ENCODE data around the gene ZDHHC24.
"Not testable (repeated sequence)": the region's sequence is repeated elsewhere in the genome, so short reads cannot be mapped to it uniquely, and the experiment has no call there.

Gene ZDHHC24

DNA sequence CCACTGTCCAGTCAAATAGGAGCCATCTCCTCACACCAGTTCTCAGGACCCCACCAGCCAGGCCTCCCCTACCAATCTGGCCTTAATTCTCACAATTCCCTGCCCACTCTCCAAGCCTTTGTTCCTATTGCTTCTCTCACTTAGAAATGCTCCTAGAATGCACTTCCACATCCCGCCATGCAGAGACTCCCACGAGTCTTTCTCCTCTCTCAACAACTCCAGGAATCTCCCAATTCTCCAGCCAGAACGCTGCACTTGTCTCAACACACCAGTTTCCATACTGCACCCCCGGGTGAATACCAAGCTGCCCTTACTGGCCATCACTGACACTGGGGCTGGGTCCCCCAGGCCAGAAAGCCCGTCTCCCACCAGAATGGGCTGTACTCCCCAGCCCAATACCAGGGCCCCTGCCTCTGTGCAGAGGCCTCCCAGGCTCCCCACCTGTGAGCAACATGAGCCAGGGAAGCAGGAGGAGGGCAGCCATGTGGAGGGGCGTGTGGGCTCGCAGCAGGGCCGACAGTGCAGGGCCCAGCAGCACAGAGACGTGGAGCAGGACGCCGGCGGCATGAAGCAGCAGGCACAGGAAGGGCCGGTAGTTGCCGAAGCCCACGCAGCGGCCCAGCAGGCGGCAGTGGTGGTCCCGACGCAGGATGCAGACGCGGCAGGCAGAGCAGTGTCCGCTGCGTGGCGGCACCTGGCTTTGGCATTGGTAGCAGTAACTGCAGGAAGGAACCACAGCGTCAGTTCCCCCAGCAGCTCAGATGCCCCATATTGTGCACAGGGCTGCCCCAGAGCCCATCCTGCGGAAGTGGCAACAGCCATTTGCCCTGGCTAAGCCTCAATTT lies 2.4 kb downstream of the ZDHHC24 start:
- no peak for DNase-seq

GRCh38 chr11:66542362-66542761 lies 3.5 kb downstream of the ZDHHC24 start:
- DNase-seq = no peak

- no peak for DNase-seq
Observed at GRCh38 chr11:66541892-66542291, 4.0 kb downstream of the ZDHHC24 start.

DNA sequence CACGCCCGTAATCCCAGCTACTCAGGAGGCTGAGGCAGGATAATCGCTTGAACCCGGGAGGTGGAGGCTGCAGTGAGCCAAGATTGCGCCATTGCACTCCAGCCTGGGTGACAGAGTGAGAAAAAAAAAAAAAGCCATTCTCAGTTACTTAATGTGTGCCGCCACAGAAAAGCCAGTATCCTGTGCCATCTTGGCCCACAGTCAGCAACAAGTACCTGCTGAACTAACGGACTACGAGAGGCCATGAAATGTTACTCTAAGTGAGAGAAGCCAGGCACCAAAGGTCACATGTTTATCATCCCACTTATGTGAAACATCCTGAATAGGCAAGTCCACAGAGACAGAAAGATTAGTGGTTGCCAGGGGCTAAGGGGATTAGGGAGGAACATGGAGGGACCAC lies 5.2 kb downstream of the ZDHHC24 start:
- DNase-seq = not testable (repeated sequence)

GRCh38 chr11:66539870-66540213 lies 6.0 kb downstream of the ZDHHC24 start:
- DNase-seq = no peak

DNA sequence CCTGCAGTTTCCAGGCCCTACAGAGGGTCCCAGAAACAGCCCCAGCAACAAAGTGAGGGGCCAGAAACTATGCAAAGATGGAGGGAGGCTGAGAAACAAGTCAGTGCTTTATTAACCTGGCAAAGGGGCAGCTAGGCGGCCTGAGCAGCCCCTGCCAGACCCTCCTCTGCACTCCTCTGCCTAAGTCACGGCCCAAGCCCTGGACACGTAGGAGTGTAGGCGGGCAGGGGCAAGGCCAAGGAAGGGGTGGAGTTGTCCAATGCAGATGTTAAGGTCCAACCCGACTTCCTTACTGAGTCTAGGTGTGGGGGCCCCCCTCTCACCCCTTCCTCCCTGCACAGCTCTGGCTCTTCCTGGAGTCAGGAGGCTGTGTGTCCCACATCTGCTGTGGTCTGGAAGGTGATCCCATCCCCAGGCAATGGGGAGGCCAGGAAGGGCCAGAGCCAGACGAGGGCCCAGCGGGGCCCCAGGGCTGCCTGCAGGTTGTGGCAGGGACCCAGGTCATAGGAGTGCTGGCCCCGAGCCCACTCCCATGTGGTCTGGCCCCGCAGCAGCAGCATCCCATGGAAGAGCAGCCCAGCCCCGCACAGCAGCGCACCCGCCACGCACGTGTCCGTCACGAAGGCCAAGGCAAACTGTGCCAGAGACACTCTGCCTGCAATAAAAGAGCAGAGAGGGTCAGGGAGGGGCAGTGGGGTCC lies 6.5 kb downstream of the ZDHHC24 start:
- DNase-seq = no peak

DNA sequence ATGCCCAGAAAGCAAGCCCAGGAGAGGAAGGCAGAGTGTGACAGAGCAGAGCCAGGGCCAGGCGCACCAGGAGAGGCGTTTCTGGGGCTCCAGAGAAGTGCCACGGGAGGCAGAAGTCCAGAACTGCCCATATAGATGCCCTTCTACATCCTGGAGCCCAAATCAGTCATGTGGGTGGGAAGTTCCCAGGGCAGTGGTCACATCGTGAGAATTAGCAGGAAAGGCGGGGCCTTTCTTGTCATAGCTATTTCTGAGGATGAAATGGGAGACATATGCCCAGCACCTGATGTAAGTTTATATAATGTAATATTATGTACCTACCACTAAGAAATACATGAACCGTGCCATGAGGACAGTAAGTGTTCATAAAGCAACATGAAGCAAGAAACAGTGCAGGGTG lies 13.1 kb downstream of the ZDHHC24 start:
- no peak for DNase-seq

DNA sequence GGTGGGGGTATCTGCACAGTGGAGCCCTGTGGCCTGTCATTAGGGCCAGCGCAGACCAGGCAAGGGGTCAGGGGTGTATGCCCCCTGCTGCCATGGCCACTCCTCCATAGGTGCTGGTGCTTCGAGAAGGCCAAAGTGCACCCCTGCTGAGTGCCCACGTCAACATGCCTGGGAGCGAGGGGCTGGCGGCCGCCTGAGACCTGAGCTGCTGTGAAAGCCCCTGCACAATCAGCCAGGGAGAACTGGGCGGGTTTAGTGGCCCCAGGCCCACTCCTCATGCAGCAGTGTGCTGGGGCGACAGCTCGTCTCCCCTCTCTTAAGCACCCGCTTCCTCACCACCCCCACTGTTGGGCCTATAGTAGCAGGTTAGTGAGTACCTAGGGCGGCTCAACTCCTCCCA lies 14.0 kb downstream of the ZDHHC24 start:
- no peak for DNase-seq

DNA sequence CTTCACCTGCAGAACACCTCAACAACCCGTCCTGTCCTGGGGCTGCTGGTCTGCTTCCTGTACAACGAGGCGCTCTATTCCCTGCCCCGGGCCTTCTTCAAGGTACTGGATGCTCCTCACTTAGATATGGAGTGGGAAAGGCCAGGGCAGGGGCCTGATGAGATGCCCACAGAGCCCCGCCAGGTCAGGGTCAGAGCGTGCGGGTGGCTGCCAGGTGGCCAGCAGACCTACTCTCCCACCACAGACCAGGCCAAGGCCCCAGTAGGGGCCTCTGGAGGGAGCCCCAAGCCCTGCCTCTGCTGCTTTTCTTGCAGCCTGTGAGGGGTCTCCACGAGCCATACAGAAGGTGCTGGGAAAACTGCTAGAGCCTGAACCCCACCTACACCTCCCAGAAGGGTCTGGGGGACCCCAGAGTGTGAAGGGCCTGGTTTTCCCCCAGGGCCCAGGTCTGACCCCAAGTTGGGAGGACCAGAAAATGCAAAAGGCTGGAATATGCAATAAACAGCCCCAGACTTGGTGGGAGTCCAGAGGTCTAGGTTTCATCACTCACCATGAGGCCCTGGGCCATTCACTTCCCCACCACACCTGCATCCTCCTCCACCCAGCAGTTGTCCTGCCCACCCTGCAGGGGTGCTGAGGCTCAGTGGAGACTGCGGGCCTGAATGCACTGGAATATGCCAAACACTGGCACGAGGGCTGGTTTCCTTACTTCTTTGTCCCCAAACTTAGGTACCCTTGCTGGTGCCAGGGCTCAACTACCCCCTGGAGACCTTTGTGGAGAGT lies 14.7 kb downstream of the ZDHHC24 start:
- no peak for DNase-seq

GRCh38 chr11:66529655-66530054 lies 16.2 kb downstream of the ZDHHC24 start:
- DNase-seq = no peak

- no peak for DNase-seq
Observed at GRCh38 chr11:66529069-66529468, 16.8 kb downstream of the ZDHHC24 start.

DNA sequence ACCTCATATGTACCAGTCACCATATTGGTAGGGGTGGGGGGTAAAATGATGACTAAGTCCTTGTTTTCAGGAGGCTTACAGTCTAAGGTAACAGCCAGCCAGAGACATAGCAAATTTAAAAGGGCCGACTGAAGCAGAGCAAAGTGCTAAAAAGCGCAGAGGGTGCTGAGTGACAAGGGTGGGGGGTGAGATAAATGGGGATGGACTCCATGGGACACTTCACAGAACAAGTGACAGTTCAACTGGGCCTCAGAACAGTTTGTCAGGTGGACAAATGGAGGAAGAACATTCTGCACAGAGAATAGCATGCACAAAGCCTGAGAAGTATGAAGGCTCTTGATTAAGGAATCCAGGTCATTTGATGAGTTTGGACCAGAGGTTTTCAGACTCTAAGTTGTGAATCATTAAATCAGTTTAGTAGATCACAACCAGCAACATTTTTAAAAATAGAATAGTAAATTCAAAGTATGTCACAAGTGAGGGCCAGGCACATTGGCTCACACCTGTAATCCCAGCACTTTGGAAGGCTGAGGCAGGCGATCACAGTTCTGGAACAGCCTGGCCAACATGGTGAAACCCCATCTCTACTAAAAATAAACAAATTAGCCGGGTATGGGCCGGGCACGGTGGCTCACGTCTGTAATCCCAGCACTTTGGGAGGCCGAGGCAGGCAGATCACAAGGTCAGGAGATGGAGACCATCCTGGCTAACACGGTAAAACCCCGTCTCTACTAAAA lies 21.4 kb downstream of the ZDHHC24 start:
- DNase-seq = no peak

DNA sequence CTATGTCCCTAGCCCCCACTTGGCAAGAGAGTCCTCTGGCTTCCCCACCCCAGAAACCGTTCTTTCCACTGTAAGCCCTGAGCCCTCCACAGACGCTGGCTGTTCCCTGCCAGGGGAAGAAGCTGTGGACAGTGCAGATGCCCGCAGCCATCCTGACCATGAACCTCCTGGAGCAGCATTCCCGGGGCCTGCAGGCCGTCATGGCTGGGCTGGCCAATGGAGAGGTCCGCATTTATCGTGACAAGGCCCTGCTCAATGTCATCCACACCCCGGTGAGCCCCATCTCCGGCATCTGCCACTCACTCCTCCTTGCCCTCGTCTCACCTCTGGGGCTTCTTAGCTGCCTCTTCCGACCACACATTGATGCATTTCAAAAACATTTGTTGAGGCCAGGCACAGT lies 22.2 kb downstream of the ZDHHC24 start:
- DNase-seq = no peak

GRCh38 chr11:66510990-66511339 lies 34.9 kb downstream of the ZDHHC24 start:
- no peak for DNase-seq

- peak; percentile 90 for DNase-seq
Observed at GRCh38 chr11:66510271-66510989, 35.4 kb downstream of the ZDHHC24 start, which contains the start of gene BBS1. Gene BBS1, plus strand, starts transcription at chr11:66510635. Its CDS starts 25 bp downstream, at chr11:66510660.

GRCh38 chr11:66509131-66509561 lies 36.7 kb downstream of the ZDHHC24 start:
- DNase-seq = no peak

- DNase-seq = no peak
Observed at GRCh38 chr11:66505276-66505816, 40.5 kb downstream of the ZDHHC24 start.

GRCh38 chr11:66498506-66498905 lies 47.3 kb downstream of the ZDHHC24 start:
- DNase-seq = no peak

GRCh38 chr11:66497206-66497605 lies 48.6 kb downstream of the ZDHHC24 start:
- no peak for DNase-seq

- no peak for DNase-seq
Observed at GRCh38 chr11:66495401-66495854, 50.4 kb downstream of the ZDHHC24 start.

DNA sequence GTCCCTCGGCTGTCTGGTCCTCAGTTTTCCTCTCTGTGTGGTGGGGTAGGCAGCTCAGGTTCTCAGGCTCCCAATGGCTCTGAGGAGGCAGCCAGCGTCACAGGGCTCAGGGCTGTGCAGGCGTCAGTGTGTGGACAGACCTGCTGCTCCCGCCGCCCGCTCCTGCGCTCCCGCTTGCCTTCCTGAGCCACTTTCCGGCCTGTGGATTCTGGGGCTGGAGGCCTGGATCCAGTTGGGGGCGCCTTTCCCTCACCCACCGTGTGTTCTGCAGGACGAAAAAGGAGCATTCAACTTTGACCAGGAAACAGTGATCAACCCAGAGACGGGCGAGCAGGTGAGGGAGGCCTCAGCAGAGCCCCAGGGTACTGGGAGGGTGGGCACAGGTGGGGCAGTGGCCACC lies 50.9 kb downstream of the ZDHHC24 start:
- no peak for DNase-seq

- no peak for DNase-seq
Observed at GRCh38 chr11:66494458-66494857, 51.4 kb downstream of the ZDHHC24 start.

All from NCI-H69 (cell line).